GM21529 (cell line): ENCODE results near the gene AGFG2.
A peak's percentile ranks its signal among the peaks of the same experiment; 100 is the strongest.

Experiments
- ATAC-seq: cut with Tn5 transposase; IDR thresholded peaks from one replicate; pipeline ENCODE4 v1.9.1; 2021; ENCODE audit not compliant: unreplicated experiment

AGFG2 gene

GRCh38 chr7:100604976-100605911, 66.2 kb downstream of the AGFG2 start:
- no peak for ATAC-seq

- no peak for ATAC-seq
Measured at GRCh38 chr7:100606313-100606712, 67.3 kb downstream of the AGFG2 start.

GRCh38 chr7:100607111-100607510, 68.1 kb downstream of the AGFG2 start:
- no peak for ATAC-seq

GRCh38 chr7:100609958-100610357, 71.0 kb downstream of the AGFG2 start:
- ATAC-seq: no peak

GRCh38 chr7:100611983-100612729, 73.2 kb downstream of the AGFG2 start, which contains the start of gene MOSPD3:
MOSPD3 (plus strand) TSS chr7:100612540; CDS start chr7:100612792, 252 bp downstream.
- ATAC-seq: peak; percentile 89

GRCh38 chr7:100612730-100613390, 73.9 kb downstream of the AGFG2 start:
- no peak for ATAC-seq

GRCh38 chr7:100613412-100614175, 74.6 kb downstream of the AGFG2 start:
- no peak for ATAC-seq

GRCh38 chr7:100614308-100614861, 75.4 kb downstream of the AGFG2 start:
- ATAC-seq: no peak
